ENCODE data around the gene DENND5A.

DNA sequence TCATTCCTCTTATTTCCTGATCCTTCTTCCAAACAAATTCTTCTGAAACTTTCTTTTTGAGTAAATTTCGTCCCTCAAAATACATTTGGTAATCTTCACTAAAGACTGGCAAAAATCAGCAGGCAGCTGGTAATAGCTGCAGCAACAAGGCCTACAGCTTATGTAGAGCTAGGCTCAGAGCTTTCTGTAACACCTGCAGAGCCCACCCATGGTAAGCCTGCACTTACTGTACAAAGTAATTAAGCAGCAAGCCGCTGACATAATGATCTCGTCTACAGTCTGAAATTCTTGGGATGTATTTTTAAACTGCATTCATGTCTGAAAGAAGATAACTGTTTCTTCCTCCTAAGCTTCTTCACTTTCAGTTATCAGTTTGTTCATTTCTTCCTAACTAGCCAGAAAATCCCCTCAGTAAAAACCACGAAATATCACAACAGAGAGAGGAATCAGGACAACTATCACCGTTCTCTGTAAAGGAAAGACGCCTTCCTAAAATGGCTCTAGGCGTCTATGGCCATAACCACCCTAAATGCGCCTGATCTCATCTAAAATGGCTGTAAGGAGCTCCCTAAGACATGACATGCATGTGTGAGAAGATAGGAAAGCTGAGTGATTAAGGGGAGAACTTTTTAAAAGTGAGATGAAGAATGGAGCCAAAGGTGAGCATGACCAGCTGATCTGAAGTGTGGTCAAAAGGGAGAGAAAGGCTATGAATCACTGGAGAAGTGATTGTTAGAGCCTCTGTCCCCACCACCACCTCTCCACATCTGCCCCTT, 56.2 kb downstream of the DENND5A start:
- TF ChIP-seq CTCF (IDR thresholded peaks at IDR 0.05) (no peak), POLR2A (IDR thresholded peaks at IDR 0.05) (no peak)
